ENCODE results near the gene GDAP1L1. TPM values are rescaled to one million over a fixed set of nuclear protein-coding genes. Genes with fewer than 3 reads are reported as not detected.

Gene GDAP1L1
- total RNA-seq, 1 experiment from 2014 or later, result 0.54 TPM

- H3K36me3 ChIP-seq (ENCODE audit: insufficient read depth, low read length, poor library complexity, severe bottlenecking), result no peaks in the 10 kb centered on the region
- no peaks in the 10 kb centered on the region for H3K4me1 ChIP-seq (ENCODE audit: insufficient read depth, low read length, poor library complexity, severe bottlenecking)
- H3K27me3 ChIP-seq (replicated peaks; ENCODE audit: insufficient read depth, low read depth, low read length, poor library complexity), result no peaks in the 10 kb centered on the region
- intact Hi-C loops (cut with micrococcal nuclease; ENCODE audit: unreplicated experiment), result no loop called here
- TF ChIP-seq EZH2 (IDR thresholded peaks at IDR 0.05; ENCODE audit: borderline replicate concordance, low read depth, low read length, poor library complexity, severe bottlenecking), result no peak
- TF ChIP-seq CTCF (conservative IDR thresholded peaks at IDR 0.05; ENCODE audit: low read depth, low read length), result no peak
- ChIA-PET POLR2A (ENCODE audit: low non-redundant PET) (no interaction called here), CTCF (no interaction called here)
- no peak overlapping the region for H3K4me3 ChIP-seq (ENCODE audit: low read depth, low read length, poor library complexity, severe bottlenecking)
- no peak overlapping the region for H3K27ac ChIP-seq (ENCODE audit: low read depth, low read length, poor library complexity, severe bottlenecking)
- no peaks in the 10 kb centered on the region for H3K9me3 ChIP-seq (ENCODE audit: low read depth, low read length, poor library complexity, severe bottlenecking)
- no TSS peak for BruUV-seq (replicated peaks)
- no peak for DNase-seq (ENCODE audit: low spot score)
These were observed 7.0 kb downstream of the GDAP1L1 start for GRCh38 chr20:44254073-44254472.

- Histone ChIP-seq H3K36me3 (ENCODE audit: insufficient read depth, low read length, poor library complexity, severe bottlenecking) (no peaks in the 10 kb centered on the region), H3K4me1 (ENCODE audit: insufficient read depth, low read length, poor library complexity, severe bottlenecking) (no peaks in the 10 kb centered on the region), H3K27me3 (replicated peaks; ENCODE audit: insufficient read depth, low read depth, low read length, poor library complexity) (no peaks in the 10 kb centered on the region), H3K4me3 (ENCODE audit: low read depth, low read length, poor library complexity, severe bottlenecking) (no peak overlapping the region), H3K9me3 (ENCODE audit: low read depth, low read length, poor library complexity, severe bottlenecking) (no peaks in the 10 kb centered on the region), H3K27ac (ENCODE audit: low read depth, low read length, poor library complexity, severe bottlenecking) (no peak overlapping the region)
- no peak for DNase-seq (ENCODE audit: low spot score)
- ChIA-PET CTCF (no interaction called here), POLR2A (ENCODE audit: low non-redundant PET) (no interaction called here)
- TF ChIP-seq CTCF (conservative IDR thresholded peaks at IDR 0.05; ENCODE audit: low read depth, low read length), result no peak
- no peak for TF ChIP-seq EZH2 (IDR thresholded peaks at IDR 0.05; ENCODE audit: borderline replicate concordance, low read depth, low read length, poor library complexity, severe bottlenecking)
- no TSS peak for BruUV-seq (replicated peaks)
- intact Hi-C loops (cut with micrococcal nuclease; ENCODE audit: unreplicated experiment), result no loop called here
These were observed 8.8 kb downstream of the GDAP1L1 start for GRCh38 chr20:44255942-44256341.

- intact Hi-C loops (cut with micrococcal nuclease; ENCODE audit: unreplicated experiment), result no loop called here
- Histone ChIP-seq H3K27ac (ENCODE audit: low read depth, low read length, poor library complexity, severe bottlenecking) (no peak overlapping the region), H3K4me1 (ENCODE audit: insufficient read depth, low read length, poor library complexity, severe bottlenecking) (no peaks in the 10 kb centered on the region), H3K9me3 (ENCODE audit: low read depth, low read length, poor library complexity, severe bottlenecking) (no peaks in the 10 kb centered on the region), H3K36me3 (ENCODE audit: insufficient read depth, low read length, poor library complexity, severe bottlenecking) (no peaks in the 10 kb centered on the region), H3K27me3 (replicated peaks; ENCODE audit: insufficient read depth, low read depth, low read length, poor library complexity) (no peaks in the 10 kb centered on the region), H3K4me3 (ENCODE audit: low read depth, low read length, poor library complexity, severe bottlenecking) (no peak overlapping the region)
- ChIA-PET CTCF (no interaction called here), POLR2A (ENCODE audit: low non-redundant PET) (no interaction called here)
- BruUV-seq (replicated peaks), result no TSS peak
- TF ChIP-seq EZH2 (IDR thresholded peaks at IDR 0.05; ENCODE audit: borderline replicate concordance, low read depth, low read length, poor library complexity, severe bottlenecking), result no peak
- TF ChIP-seq CTCF (conservative IDR thresholded peaks at IDR 0.05; ENCODE audit: low read depth, low read length), result no peak
- DNase-seq (ENCODE audit: low spot score), result no peak
These were observed 9.9 kb downstream of the GDAP1L1 start for GRCh38 chr20:44256961-44257360.

All from A673 (cell line).